Aorta (tissue), 5 donors: ENCODE results near the gene COL6A3. TPM values are rescaled to one million over a fixed set of nuclear protein-coding genes. Genes with fewer than 3 reads are reported as not detected.
A peak's percentile ranks its signal among the peaks of the same experiment; 100 is the strongest.

Experiments
- ATAC-seq: fragments of 200-7000 bp; cut with Tn5 transposase; one replicate; pipeline ENCODE4 v1.9.1; 2022; ENCODE audit warnings: moderate library complexity; ENCODE audit not compliant: low FRiP score
- DNase-seq, 2 donors: peaks; one replicate each; pipeline ENCODE4 v3.0.0-alpha.2; 2020
- H3K27ac ChIP-seq, 2 donors: one replicate each; pipeline ENCODE4 v1.5.1; 2013; ENCODE audit warnings: low read length in 2 of 2, mild to moderate bottlenecking in 2 of 2, moderate library complexity in 2 of 2, control low read depth in 1 of 2, inconsistent platforms in 1 of 2, low read depth in 1 of 2
- H3K27me3 ChIP-seq, 2 donors: one replicate each; pipeline ENCODE4 v1.6.1; 2013; ENCODE audit warnings: control low read depth in 1 of 2, low read length in 1 of 2, mild to moderate bottlenecking in 1 of 2, moderate library complexity in 1 of 2; ENCODE audit not compliant: insufficient read depth in 2 of 2, control insufficient read depth in 1 of 2
- H3K36me3 ChIP-seq, 2 donors: one replicate each; pipeline ENCODE4 v1.6.1; 2013; ENCODE audit warnings: control low read depth in 1 of 2, low read length in 1 of 2, mild to moderate bottlenecking in 1 of 2; ENCODE audit not compliant: insufficient read depth in 2 of 2, control insufficient read depth in 1 of 2
- H3K4me1 ChIP-seq, 2 donors: one replicate each; pipeline ENCODE4 v1.6.1; 2013; ENCODE audit warnings: low read length in 2 of 2, control low read depth in 1 of 2, mild to moderate bottlenecking in 1 of 2, moderate library complexity in 1 of 2; ENCODE audit not compliant: insufficient read depth in 2 of 2, control insufficient read depth in 1 of 2
- H3K4me3 ChIP-seq, 2 donors: one replicate each; pipeline ENCODE4 v1.5.1; 2013; ENCODE audit warnings: low read length in 2 of 2, control low read depth in 1 of 2, mild to moderate bottlenecking in 1 of 2
- H3K9me3 ChIP-seq: one replicate; pipeline ENCODE4 v1.6.1; 2013; ENCODE audit warnings: mild to moderate bottlenecking, low read length; ENCODE audit not compliant: control insufficient read depth
- WGBS, 2 donors: extraction: QIAGEN DNeasy Blood & Tissue Kit; methylation state at CpG; one replicate each; pipeline ENCODE4 v1.1.7; 2013; 5-methylcytosine and 5-hydroxymethylcytosine counted together
- intact Hi-C, 2 donors: fragments of 100-400 bp; cut with DNase I; formaldehyde crosslinking; loops; one replicate each; pipeline versions ENCODE4 v1.14.2 to v1.15.0; 2022
- long read RNA-seq, 2 donors: library from polyadenylated mRNA; unstranded; transcript quantifications; one replicate each; pipeline ENCODE4 v2.0.0, GENCODE V29; 2020 to 2021
- polyA plus RNA-seq, 2 donors: library from polyadenylated mRNA; stranded (reverse); fragments of 200-250 nt; gene quantifications; one replicate each; pipeline ENCODE4 v1.2.3, GENCODE V29; 2013
- total RNA-seq, 2 donors: library from RNA; stranded (reverse); fragmentation: NEBNext Ultra II Directional; extraction: Animal tissue kit (Norgen Biotek cat#: 25700); gene quantifications; one replicate each; pipeline ENCODE4 v1.2.1, GENCODE V29; 2021
- donor health status: healthy with polysubstance abuse.
- donor health status: Bipolar disorder and iron deficiency.
- donor health status: DM: no; HTN: no; CAD: no.
- donor health status: DM: no; HTN: no; CAD: no.
- donor health status: DM: yes; HTN: yes; CAD: no.

Gene COL6A3
- total RNA-seq, result 100 to 1,000 TPM; 190 to 289 TPM
- 10 to 100 TPM in 1 of 2 donors, 1 to 10 TPM in 1; 7.3 to 54.5 TPM for polyA plus RNA-seq
- long read RNA-seq, donor 1, partial matches to known transcripts, result 109 of 130 reads
- long read RNA-seq, donor 1, other reads (novel, unspliced or antisense), result 21 of 130 reads
- long read RNA-seq, donor 2, full-length matches to known transcripts, result 2 of 178 reads
- long read RNA-seq, donor 2, partial matches to known transcripts, result 151 of 178 reads
- long read RNA-seq, donor 2, other reads (novel, unspliced or antisense), result 25 of 178 reads

- Histone ChIP-seq H3K27me3 (no peaks in the 10 kb centered on the region), H3K9me3 (no peaks in the 10 kb centered on the region), H3K36me3 (no peaks in the 10 kb centered on the region), H3K4me3 (peak within 1 kb of the TSS; percentile 43 to 67), H3K27ac (peak within 1 kb of the TSS in 1 of 2 donors; percentile 59), H3K4me1 (no peaks in the 10 kb centered on the region)
- peak; percentile 75 for ATAC-seq
- WGBS, 2 donors, result 7% methylated on average over 15 of the region's 16 CpGs
- peak in 1 of 2 donors; percentile 84 for DNase-seq
- intact Hi-C loops, result loop anchor here (5.0 to 10.0 kb wide), 4 partner anchors 97 to 257 kb away; no protein-coding TSS in a partner anchor
These were observed at the start of gene COL6A3 for GRCh38 chr2:237413777-237414661. Gene COL6A3, minus strand, starts transcription at chr2:237414164. Its CDS starts 17,347 bp downstream, at chr2:237396817.

- intact Hi-C loops, result no loop called here
- ATAC-seq (no peak), DNase-seq (no peak)
- no peak overlapping the region for H3K27ac ChIP-seq
- H3K4me1 ChIP-seq, result no peaks in the 10 kb centered on the region
- H3K27me3 ChIP-seq, result no peaks in the 10 kb centered on the region
- no peak overlapping the region for H3K4me3 ChIP-seq
- H3K36me3 ChIP-seq, result no peaks in the 10 kb centered on the region
- peaks cover 1% of the 10 kb centered on the region for H3K9me3 ChIP-seq
- 74 to 82% methylated on average over 3 of the region's 3 CpGs for WGBS, 2 donors
These were observed 45.8 kb upstream of the COL6A3 start for GRCh38 chr2:237459741-237460174.

- Histone ChIP-seq H3K4me3 (no peak overlapping the region), H3K4me1 (no peaks in the 10 kb centered on the region), H3K36me3 (no peaks in the 10 kb centered on the region), H3K9me3 (peaks cover 1% of the 10 kb centered on the region), H3K27me3 (no peaks in the 10 kb centered on the region), H3K27ac (no peak overlapping the region)
- WGBS, 2 donors, result 94 to 97% methylated on average over 4 of the region's 4 CpGs
- DNase-seq, result no peak
- no peak for ATAC-seq
- intact Hi-C loops, result no loop called here
These were observed 45.3 kb upstream of the COL6A3 start for GRCh38 chr2:237459226-237459625.

- no peaks in the 10 kb centered on the region for H3K27me3 ChIP-seq
- H3K27ac ChIP-seq, result no peak overlapping the region
- ATAC-seq (no peak), DNase-seq (no peak)
- intact Hi-C loops, result no loop called here
- H3K4me3 ChIP-seq, result no peak overlapping the region
- H3K4me1 ChIP-seq, result no peaks in the 10 kb centered on the region
- H3K36me3 ChIP-seq, result no peaks in the 10 kb centered on the region
- H3K9me3 ChIP-seq, result peaks cover 1% of the 10 kb centered on the region
- 92 to 100% methylated on average over 1 of the region's 1 CpG for WGBS, 2 donors
These were observed 44.6 kb upstream of the COL6A3 start for GRCh38 chr2:237458519-237458918.

GRCh38 chr2:237457388-237457941 is 43.5 kb upstream of the COL6A3 start:
- H3K27me3 ChIP-seq, result no peaks in the 10 kb centered on the region
- no peaks in the 10 kb centered on the region for H3K4me1 ChIP-seq
- 94 to 98% methylated on average over 2 of the region's 2 CpGs for WGBS, 2 donors
- H3K4me3 ChIP-seq, result no peak overlapping the region
- H3K36me3 ChIP-seq, result no peaks in the 10 kb centered on the region
- peaks cover 1% of the 10 kb centered on the region for H3K9me3 ChIP-seq
- ATAC-seq, result no peak
- no peak overlapping the region for H3K27ac ChIP-seq
- intact Hi-C loops, result no loop called here
- DNase-seq, result no peak

GRCh38 chr2:237456200-237456843 is 42.4 kb upstream of the COL6A3 start:
- peak overlapping the region in 1 of 2 donors; percentile 62 for H3K27ac ChIP-seq
- H3K9me3 ChIP-seq, result peaks cover 1% of the 10 kb centered on the region
- no peaks in the 10 kb centered on the region for H3K36me3 ChIP-seq
- H3K4me1 ChIP-seq, result no peaks in the 10 kb centered on the region
- H3K4me3 ChIP-seq, result no peak overlapping the region
- ATAC-seq (peak; percentile 87), DNase-seq (peak; percentile 89 to 95)
- no peaks in the 10 kb centered on the region for H3K27me3 ChIP-seq
- 3 to 8% methylated on average over 11 of the region's 11 CpGs for WGBS, 2 donors
- intact Hi-C loops, result no loop called here

GRCh38 chr2:237455764-237456163 is 41.8 kb upstream of the COL6A3 start:
- ATAC-seq, result peak; percentile 66
- intact Hi-C loops, result no loop called here
- Histone ChIP-seq H3K9me3 (peaks cover 1% of the 10 kb centered on the region), H3K4me1 (no peaks in the 10 kb centered on the region), H3K36me3 (no peaks in the 10 kb centered on the region), H3K4me3 (no peak overlapping the region), H3K27ac (peak overlapping the region; percentile 62 to 72), H3K27me3 (no peaks in the 10 kb centered on the region)
- WGBS, 2 donors, result 26 to 38% methylated on average over 5 of the region's 5 CpGs
- no peak for DNase-seq

GRCh38 chr2:237453671-237454070 is 39.7 kb upstream of the COL6A3 start:
- WGBS, 2 donors, result 59 to 64% methylated on average over 3 of the region's 3 CpGs
- no peak for ATAC-seq
- intact Hi-C loops, result no loop called here
- Histone ChIP-seq H3K27me3 (no peaks in the 10 kb centered on the region), H3K36me3 (no peaks in the 10 kb centered on the region), H3K27ac (no peak overlapping the region), H3K4me1 (peaks cover 0 to 2% of the 10 kb centered on the region in 2 donors), H3K9me3 (no peaks in the 10 kb centered on the region), H3K4me3 (no peak overlapping the region)
- DNase-seq, result no peak
